ENCODE data around the gene NRIP2.

DNA sequence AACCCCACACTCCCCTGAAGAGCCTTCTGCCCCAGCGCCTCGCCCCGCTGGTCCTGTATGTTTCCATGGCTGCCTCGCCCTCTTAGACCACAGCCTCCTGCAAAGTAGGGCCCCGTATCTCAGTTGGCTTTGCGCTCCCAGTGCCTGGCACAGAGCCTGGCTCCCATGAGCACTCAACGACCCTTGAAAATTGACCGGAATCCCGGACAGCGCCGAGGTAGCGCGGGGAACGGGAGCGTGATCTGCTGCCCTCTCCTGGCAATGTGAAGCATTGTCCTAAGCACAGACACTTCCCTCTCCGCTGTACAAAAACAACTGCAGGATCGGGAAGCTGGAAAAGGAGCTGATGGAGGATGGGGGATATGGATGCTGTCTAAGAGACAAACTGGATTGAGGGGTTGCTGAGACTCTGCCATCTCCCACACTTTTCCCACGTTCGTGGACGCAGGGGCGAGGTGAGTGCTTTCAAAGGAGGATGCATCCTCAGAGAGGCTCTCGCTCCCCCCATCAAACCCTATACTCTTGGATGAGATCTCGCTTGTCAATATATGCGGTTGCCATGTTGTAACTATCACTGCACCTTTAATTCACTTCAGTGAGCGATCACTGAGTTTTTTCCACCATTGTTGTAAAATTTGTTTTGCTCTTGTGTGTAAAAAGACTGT is 50.8 kb downstream of the NRIP2 start:
- TF ChIP-seq TARDBP (IDR thresholded peaks at IDR 0.05) (no peak), FOXM1 (IDR thresholded peaks at IDR 0.05; ENCODE audit: borderline replicate concordance) (no peak)
